OCI-LY7 (cell line): ENCODE results near the gene GSG1L. TPM values are rescaled to one million over a fixed set of nuclear protein-coding genes. Genes with fewer than 3 reads are reported as not detected.

Experiments
- BruUV-seq: library from RNA; stranded (reverse); fragments of 400-500 nt; replicated peaks from 2 replicates; lab custom pipeline; 2021; lab: Mats Ljungman, UMichigan
- CTCF ChIA-PET: fragments of 300-600 bp; sonication (Branson Sonifier 250); formaldehyde crosslinking; loops from one replicate; lab custom pipeline; 2022; ENCODE audit warnings: antibody characterized with exemption; ENCODE audit not compliant: unreplicated experiment; lab: Charles Lee
- POLR2A ChIA-PET: fragments of 300-600 bp; sonication (Branson Sonifier 250); formaldehyde crosslinking; loops from one replicate; lab custom pipeline; 2022; ENCODE audit warnings: antibody characterized with exemption; lab: Charles Lee
- DNase-seq: peaks from one replicate; pipeline ENCODE4 v3.0.0-alpha.2; 2015; ENCODE audit warnings: low spot score
- H2AFZ ChIP-seq: fragments of 200-600 bp; sonication (generic), shearing (Covaris generic); 2 replicates; pipeline ENCODE4 v1.6.1; 2014; ENCODE audit warnings: mild to moderate bottlenecking, antibody characterized with exemption, low read length, moderate library complexity
- H3K27ac ChIP-seq: fragments of 200-600 bp; sonication (generic); 2 replicates; pipeline ENCODE4 v1.5.1; 2014; ENCODE audit warnings: mixed run types, low read depth, mild to moderate bottlenecking, moderate library complexity, low read length, inconsistent platforms; ENCODE audit not compliant: poor library complexity, severe bottlenecking
- H3K36me3 ChIP-seq: fragments of 200-600 bp; sonication (generic); 2 replicates; pipeline ENCODE4 v1.6.1; 2014; ENCODE audit warnings: mild to moderate bottlenecking, antibody characterized with exemption, low read length, moderate library complexity, mixed read lengths; ENCODE audit not compliant: insufficient read depth
- H3K4me1 ChIP-seq: fragments of 200-600 bp; sonication (generic); 2 replicates; pipeline ENCODE4 v1.5.1; 2014; ENCODE audit warnings: mild to moderate bottlenecking, low read length; ENCODE audit not compliant: insufficient read depth, poor library complexity, severe bottlenecking
- H3K4me2 ChIP-seq: fragments of 200-600 bp; sonication (generic); 2 replicates; pipeline ENCODE4 v1.6.1; 2014; ENCODE audit warnings: mild to moderate bottlenecking, low read length
- H3K4me3 ChIP-seq: fragments of 200-600 bp; sonication (generic); 2 replicates; pipeline ENCODE4 v1.5.1; 2014; ENCODE audit warnings: mild to moderate bottlenecking, low read depth, low read length; ENCODE audit not compliant: poor library complexity, severe bottlenecking
- H3K79me2 ChIP-seq: fragments of 200-600 bp; sonication (generic); 2 replicates; pipeline ENCODE4 v1.6.1; 2016; ENCODE audit warnings: low read depth, mild to moderate bottlenecking, low read length, moderate library complexity, mixed read lengths; ENCODE audit not compliant: insufficient read depth
- H3K9me2 ChIP-seq: fragments of 200-600 bp; sonication (generic); 2 replicates; pipeline ENCODE4 v1.6.1; 2016; ENCODE audit warnings: mild to moderate bottlenecking, low read length, mixed read lengths; ENCODE audit not compliant: insufficient read depth
- H3K9me3 ChIP-seq: fragments of 200-600 bp; sonication (generic); 2 replicates; pipeline ENCODE4 v1.6.1; 2014; ENCODE audit warnings: mild to moderate bottlenecking, mixed run types, low read length, mixed read lengths
- H4K20me1 ChIP-seq: fragments of 200-600 bp; sonication (generic); 2 replicates; pipeline ENCODE4 v1.6.1; 2014; ENCODE audit warnings: mild to moderate bottlenecking, antibody characterized with exemption, low read length, moderate library complexity, mixed read lengths; ENCODE audit not compliant: insufficient read depth
- EZH2phosphoT487 ChIP-seq: fragments of 200-600 bp; sonication (generic); IDR thresholded peaks from 2 replicates; pipeline ENCODE4 v1.6.1; 2018; ENCODE audit warnings: low read depth, borderline replicate concordance, mild to moderate bottlenecking, mixed run types, antibody characterized with exemption, low read length, moderate library complexity, mixed read lengths
- intact Hi-C: fragments of 100-400 bp; cut with micrococcal nuclease; formaldehyde crosslinking; loops from one replicate; pipeline ENCODE4 v1.10.0; 2022; ENCODE audit not compliant: unreplicated experiment
- total RNA-seq, 2 experiments: library from RNA; depleted of rRNA in 1 of 2; stranded (reverse); fragments of >200 nt in 1 of 2; shearing (Covaris generic) in 1 of 2; gene quantifications; 2 replicates each; pipeline ENCODE4 v1.2.3, GENCODE V29; 2014 to 2022
- TF ChIP-seq, protein P1 (sequence below): fragments of 200-600 bp; sonication (generic); conservative IDR thresholded peaks from 2 replicates; pipeline ENCODE4 v1.5.1; 2014; ENCODE audit warnings: mild to moderate bottlenecking, antibody characterized with exemption, low read length, moderate library complexity, mixed read lengths

GSG1L gene
- total RNA-seq, 2 experiments from 2014 or later, result not detected

DNA sequence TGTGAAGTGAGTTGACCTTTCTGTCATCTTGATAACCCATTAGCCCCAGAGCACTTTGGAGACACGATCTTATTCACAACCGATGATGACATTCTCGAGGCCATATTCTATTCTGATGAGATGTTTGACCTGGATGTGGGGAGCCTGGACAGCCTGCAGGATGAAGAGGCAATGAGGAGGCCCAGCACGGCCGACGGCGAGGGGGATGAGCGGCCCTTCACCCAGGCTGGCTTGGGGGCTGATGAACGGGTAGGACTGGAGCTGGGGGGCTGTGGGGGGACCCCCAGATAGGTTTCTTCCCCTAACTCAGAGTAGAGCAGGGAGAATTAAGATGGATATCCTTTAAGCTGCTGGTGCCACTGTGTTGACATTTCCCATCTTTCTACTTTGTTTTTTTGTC lies 311.8 kb downstream of the GSG1L start:
- H3K4me2 ChIP-seq, result no peak overlapping the region
- H3K27ac ChIP-seq, result no peak overlapping the region
- no peaks in the 10 kb centered on the region for H3K9me2 ChIP-seq
- no peak for DNase-seq
- intact Hi-C loops, result no loop called here
- no peaks in the 10 kb centered on the region for H4K20me1 ChIP-seq
- CTCF ChIA-PET, result no interaction called here
- H3K4me1 ChIP-seq, result peaks cover 4% of the 10 kb centered on the region
- H3K4me3 ChIP-seq, result no peak overlapping the region
- no TSS peak for BruUV-seq
- H3K9me3 ChIP-seq, result no peaks in the 10 kb centered on the region
- H3K79me2 ChIP-seq, result no peaks in the 10 kb centered on the region
- POLR2A ChIA-PET, result no interaction called here
- TF ChIP-seq, protein P1, sequence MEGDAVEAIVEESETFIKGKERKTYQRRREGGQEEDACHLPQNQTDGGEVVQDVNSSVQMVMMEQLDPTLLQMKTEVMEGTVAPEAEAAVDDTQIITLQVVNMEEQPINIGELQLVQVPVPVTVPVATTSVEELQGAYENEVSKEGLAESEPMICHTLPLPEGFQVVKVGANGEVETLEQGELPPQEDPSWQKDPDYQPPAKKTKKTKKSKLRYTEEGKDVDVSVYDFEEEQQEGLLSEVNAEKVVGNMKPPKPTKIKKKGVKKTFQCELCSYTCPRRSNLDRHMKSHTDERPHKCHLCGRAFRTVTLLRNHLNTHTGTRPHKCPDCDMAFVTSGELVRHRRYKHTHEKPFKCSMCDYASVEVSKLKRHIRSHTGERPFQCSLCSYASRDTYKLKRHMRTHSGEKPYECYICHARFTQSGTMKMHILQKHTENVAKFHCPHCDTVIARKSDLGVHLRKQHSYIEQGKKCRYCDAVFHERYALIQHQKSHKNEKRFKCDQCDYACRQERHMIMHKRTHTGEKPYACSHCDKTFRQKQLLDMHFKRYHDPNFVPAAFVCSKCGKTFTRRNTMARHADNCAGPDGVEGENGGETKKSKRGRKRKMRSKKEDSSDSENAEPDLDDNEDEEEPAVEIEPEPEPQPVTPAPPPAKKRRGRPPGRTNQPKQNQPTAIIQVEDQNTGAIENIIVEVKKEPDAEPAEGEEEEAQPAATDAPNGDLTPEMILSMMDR, result no peak
- TF ChIP-seq EZH2phosphoT487, result no peak
- no peak overlapping the region for H2AFZ ChIP-seq
- H3K36me3 ChIP-seq, result no peaks in the 10 kb centered on the region

DNA sequence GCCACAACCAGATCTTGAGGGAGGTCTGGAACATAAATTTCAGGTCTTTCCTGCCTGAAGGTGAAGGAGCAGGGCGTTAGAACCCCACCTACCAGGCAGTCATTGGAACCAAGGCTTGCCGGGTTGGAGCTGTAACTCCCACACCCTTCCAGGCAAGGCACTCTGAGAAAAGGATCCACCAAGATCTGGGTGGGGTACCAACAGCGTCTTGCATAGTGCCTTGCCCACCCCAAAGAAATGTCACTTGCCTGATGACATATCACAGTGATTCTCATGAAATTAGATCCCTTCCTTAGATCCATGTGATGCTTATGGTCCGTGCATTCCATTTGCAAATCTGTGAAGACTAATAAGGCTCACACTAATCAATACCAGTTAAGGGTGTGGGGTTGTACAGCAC lies 312.3 kb downstream of the GSG1L start:
- CTCF ChIA-PET, result no interaction called here
- H3K79me2 ChIP-seq, result no peaks in the 10 kb centered on the region
- no peaks in the 10 kb centered on the region for H4K20me1 ChIP-seq
- H3K9me2 ChIP-seq, result no peaks in the 10 kb centered on the region
- no peaks in the 10 kb centered on the region for H3K9me3 ChIP-seq
- POLR2A ChIA-PET, result no interaction called here
- intact Hi-C loops, result no loop called here
- TF ChIP-seq EZH2phosphoT487, result no peak
- TF ChIP-seq, protein P1, result no peak
- H3K4me2 ChIP-seq, result no peak overlapping the region
- no peak overlapping the region for H3K27ac ChIP-seq
- no peak overlapping the region for H3K4me3 ChIP-seq
- no peak overlapping the region for H2AFZ ChIP-seq
- H3K36me3 ChIP-seq, result no peaks in the 10 kb centered on the region
- peaks cover 4% of the 10 kb centered on the region for H3K4me1 ChIP-seq
- no TSS peak for BruUV-seq
- DNase-seq, result no peak

GRCh38 chr16:27749946-27750345 lies 313.6 kb downstream of the GSG1L start:
- Histone ChIP-seq H3K79me2 (no peaks in the 10 kb centered on the region), H3K36me3 (no peaks in the 10 kb centered on the region), H2AFZ (no peak overlapping the region), H3K4me3 (no peak overlapping the region), H3K9me3 (no peaks in the 10 kb centered on the region), H4K20me1 (no peaks in the 10 kb centered on the region), H3K4me2 (no peak overlapping the region), H3K4me1 (peaks cover 4% of the 10 kb centered on the region), H3K27ac (no peak overlapping the region), H3K9me2 (no peaks in the 10 kb centered on the region)
- POLR2A ChIA-PET, result no interaction called here
- intact Hi-C loops, result no loop called here
- CTCF ChIA-PET, result no interaction called here
- DNase-seq, result no peak
- BruUV-seq, result no TSS peak
- no peak for TF ChIP-seq EZH2phosphoT487
- TF ChIP-seq, protein P1, result no peak
